ENCODE data around the gene FBXW5. TPM values are rescaled to one million over a fixed set of nuclear protein-coding genes. Genes with fewer than 3 reads are reported as not detected.

The FBXW5 gene
- total RNA-seq, 1 experiment from 2014 or later: 88.0 TPM

DNA sequence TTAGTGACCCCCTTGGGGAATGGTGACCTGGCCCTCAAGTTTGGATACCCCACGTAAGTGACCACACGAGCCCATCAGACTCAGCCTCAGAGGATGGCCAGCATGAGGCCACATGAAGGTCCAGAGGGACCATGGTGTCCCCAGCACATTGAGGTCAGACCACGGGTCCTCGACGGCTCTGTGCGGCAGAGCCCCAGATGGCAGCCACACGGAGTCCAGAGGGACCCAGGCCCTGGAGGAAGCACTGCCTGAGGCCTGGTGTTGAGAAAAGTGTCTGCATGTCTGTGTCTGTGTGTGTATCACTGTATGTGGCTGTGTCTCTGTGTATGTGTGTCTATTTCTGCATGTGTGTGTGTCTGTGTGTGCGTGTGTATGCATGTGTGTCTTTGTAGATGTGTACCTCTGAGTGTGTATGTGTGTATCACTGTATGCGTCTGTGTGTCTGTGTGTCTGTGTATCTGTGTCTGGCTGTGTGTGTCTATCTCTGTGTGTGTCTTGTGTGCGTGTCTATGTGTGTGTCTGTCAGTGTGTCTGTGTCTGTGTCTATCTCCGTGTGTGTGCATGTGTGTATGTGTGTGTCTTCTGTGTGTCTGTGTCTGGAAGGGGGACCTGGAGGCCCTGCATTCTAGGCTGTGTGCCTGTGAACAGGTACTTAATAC is 39.2 kb upstream of the FBXW5 start:
- Histone ChIP-seq H3K9me2 (ENCODE audit: insufficient read depth) (no peaks in the 10 kb centered on the region), H3K9ac (ENCODE audit: low read length) (no peak overlapping the region), H4K20me1 (ENCODE audit: insufficient read depth) (no peaks in the 10 kb centered on the region), H3K27me3 (ENCODE audit: insufficient read depth, low read length) (no peaks in the 10 kb centered on the region), H3K9me3 (ENCODE audit: control insufficient read depth in 1 of 2, insufficient read depth in 1 of 2, low read depth in 1 of 2, low read length in 2 of 2) (no peaks in the 10 kb centered on the region), H3K36me3 (ENCODE audit: control insufficient read depth in 1 of 2, insufficient read depth in 2 of 2, low read length in 2 of 2) (no peaks in the 10 kb centered on the region), H3K4me2 (ENCODE audit: low read length) (no peak overlapping the region), H3K4me3 (replicated peaks in 1 of 2; ENCODE audit: low read depth in 1 of 2, low read length in 2 of 2) (no peak overlapping the region), H3K27ac (ENCODE audit: low read depth, low read length) (no peak overlapping the region), H2AFZ (ENCODE audit: low read depth, low read length, poor library complexity, severe bottlenecking) (no peak overlapping the region), H3K79me2 (ENCODE audit: insufficient read depth, low read length) (no peaks in the 10 kb centered on the region), H3K4me1 (ENCODE audit: control insufficient read depth in 1 of 2, insufficient read depth in 2 of 2, low read length in 2 of 2) (peaks cover 0 to 5% of the 10 kb centered on the region in 2 experiments; a peak in 1 of 4 replicates)
- no TSS peak for BruUV-seq (replicated peaks)
- no peak for DNase-seq (ENCODE audit: low read depth, low spot score)
- no peak for ATAC-seq
- ChIA-PET POLR2A (no interaction called here), RAD21 (ENCODE audit: low non-redundant PET in 1 of 2, low total read pairs in 2 of 2, uncharacterized antibody in 2 of 2, unreplicated experiment in 2 of 2) (no interaction called here), CTCF (no interaction called here)
- intact Hi-C loops (cut with micrococcal nuclease): no loop called here
- TF ChIP-seq CBX3 (IDR thresholded peaks at IDR 0.05; ENCODE audit: low read depth) (no peak), ZNF274 (IDR thresholded peaks at IDR 0.05; ENCODE audit: low read depth, low read length) (no peak), YY1 (IDR thresholded peaks at IDR 0.05; ENCODE audit: extremely low read depth, insufficient replicate concordance, low read depth, low read length) (no peak), RAD21 (IDR thresholded peaks at IDR 0.05; ENCODE audit: low read depth) (no peak), ELF1 (IDR thresholded peaks at IDR 0.05; ENCODE audit: borderline replicate concordance, low read depth) (no peak), JUND (IDR thresholded peaks at IDR 0.05) (no peak), EGR1 (IDR thresholded peaks at IDR 0.05; ENCODE audit: low read depth) (no peak)
- TF ChIP-seq, protein P1, sequence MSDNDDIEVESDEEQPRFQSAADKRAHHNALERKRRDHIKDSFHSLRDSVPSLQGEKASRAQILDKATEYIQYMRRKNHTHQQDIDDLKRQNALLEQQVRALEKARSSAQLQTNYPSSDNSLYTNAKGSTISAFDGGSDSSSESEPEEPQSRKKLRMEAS (IDR thresholded peaks at IDR 0.05): no peak

DNA sequence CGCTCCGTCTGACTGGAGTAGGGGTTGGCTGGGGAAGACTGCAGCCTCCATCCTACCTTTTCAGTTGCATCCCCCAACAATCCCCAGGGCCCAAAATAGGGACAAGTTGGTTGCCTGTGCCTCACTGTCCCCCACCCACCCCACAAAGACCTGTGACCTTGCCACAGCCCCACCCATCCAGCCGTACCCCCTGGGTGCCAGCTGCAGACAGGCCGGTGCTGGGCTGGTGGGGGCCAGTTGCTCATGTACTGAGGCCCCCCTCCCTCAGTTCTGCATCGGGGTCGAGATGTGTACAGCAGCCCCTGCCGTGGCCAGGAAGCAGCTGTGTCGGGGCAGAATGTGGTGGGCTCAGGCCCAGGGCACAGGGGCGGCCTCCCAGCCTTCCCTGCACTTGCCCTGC is 38.6 kb upstream of the FBXW5 start:
- Histone ChIP-seq H3K4me1 (ENCODE audit: control insufficient read depth in 1 of 2, insufficient read depth in 2 of 2, low read length in 2 of 2) (peaks cover 0 to 6% of the 10 kb centered on the region in 2 experiments; a peak in 1 of 4 replicates), H2AFZ (ENCODE audit: low read depth, low read length, poor library complexity, severe bottlenecking) (no peak overlapping the region), H3K36me3 (ENCODE audit: control insufficient read depth in 1 of 2, insufficient read depth in 2 of 2, low read length in 2 of 2) (no peaks in the 10 kb centered on the region), H3K79me2 (ENCODE audit: insufficient read depth, low read length) (no peaks in the 10 kb centered on the region), H3K27ac (ENCODE audit: low read depth, low read length) (no peak overlapping the region), H3K27me3 (ENCODE audit: insufficient read depth, low read length) (no peaks in the 10 kb centered on the region), H3K4me3 (replicated peaks in 1 of 2; ENCODE audit: low read depth in 1 of 2, low read length in 2 of 2) (no peak overlapping the region), H3K9ac (ENCODE audit: low read length) (no peak overlapping the region), H3K4me2 (ENCODE audit: low read length) (no peak overlapping the region), H3K9me2 (ENCODE audit: insufficient read depth) (no peaks in the 10 kb centered on the region), H4K20me1 (ENCODE audit: insufficient read depth) (no peaks in the 10 kb centered on the region), H3K9me3 (ENCODE audit: control insufficient read depth in 1 of 2, insufficient read depth in 1 of 2, low read depth in 1 of 2, low read length in 2 of 2) (no peaks in the 10 kb centered on the region)
- BruUV-seq (replicated peaks): no TSS peak
- ATAC-seq: no peak
- CTCF ChIA-PET: no interaction called here
- RAD21 ChIA-PET (ENCODE audit: low non-redundant PET in 1 of 2, low total read pairs in 2 of 2, uncharacterized antibody in 2 of 2, unreplicated experiment in 2 of 2): no interaction called here
- intact Hi-C loops (cut with micrococcal nuclease): no loop called here
- TF ChIP-seq, protein P2, sequence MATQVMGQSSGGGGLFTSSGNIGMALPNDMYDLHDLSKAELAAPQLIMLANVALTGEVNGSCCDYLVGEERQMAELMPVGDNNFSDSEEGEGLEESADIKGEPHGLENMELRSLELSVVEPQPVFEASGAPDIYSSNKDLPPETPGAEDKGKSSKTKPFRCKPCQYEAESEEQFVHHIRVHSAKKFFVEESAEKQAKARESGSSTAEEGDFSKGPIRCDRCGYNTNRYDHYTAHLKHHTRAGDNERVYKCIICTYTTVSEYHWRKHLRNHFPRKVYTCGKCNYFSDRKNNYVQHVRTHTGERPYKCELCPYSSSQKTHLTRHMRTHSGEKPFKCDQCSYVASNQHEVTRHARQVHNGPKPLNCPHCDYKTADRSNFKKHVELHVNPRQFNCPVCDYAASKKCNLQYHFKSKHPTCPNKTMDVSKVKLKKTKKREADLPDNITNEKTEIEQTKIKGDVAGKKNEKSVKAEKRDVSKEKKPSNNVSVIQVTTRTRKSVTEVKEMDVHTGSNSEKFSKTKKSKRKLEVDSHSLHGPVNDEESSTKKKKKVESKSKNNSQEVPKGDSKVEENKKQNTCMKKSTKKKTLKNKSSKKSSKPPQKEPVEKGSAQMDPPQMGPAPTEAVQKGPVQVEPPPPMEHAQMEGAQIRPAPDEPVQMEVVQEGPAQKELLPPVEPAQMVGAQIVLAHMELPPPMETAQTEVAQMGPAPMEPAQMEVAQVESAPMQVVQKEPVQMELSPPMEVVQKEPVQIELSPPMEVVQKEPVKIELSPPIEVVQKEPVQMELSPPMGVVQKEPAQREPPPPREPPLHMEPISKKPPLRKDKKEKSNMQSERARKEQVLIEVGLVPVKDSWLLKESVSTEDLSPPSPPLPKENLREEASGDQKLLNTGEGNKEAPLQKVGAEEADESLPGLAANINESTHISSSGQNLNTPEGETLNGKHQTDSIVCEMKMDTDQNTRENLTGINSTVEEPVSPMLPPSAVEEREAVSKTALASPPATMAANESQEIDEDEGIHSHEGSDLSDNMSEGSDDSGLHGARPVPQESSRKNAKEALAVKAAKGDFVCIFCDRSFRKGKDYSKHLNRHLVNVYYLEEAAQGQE (IDR thresholded peaks at IDR 0.05; ENCODE audit: low read depth): no peak
- TF ChIP-seq EZH2phosphoT487 (IDR thresholded peaks at IDR 0.05; ENCODE audit: borderline replicate concordance): no peak
- no peak for TF ChIP-seq ZFX (IDR thresholded peaks at IDR 0.05)
- TF ChIP-seq EZH2 (IDR thresholded peaks at IDR 0.05): no peak
- TF ChIP-seq, protein P3, sequence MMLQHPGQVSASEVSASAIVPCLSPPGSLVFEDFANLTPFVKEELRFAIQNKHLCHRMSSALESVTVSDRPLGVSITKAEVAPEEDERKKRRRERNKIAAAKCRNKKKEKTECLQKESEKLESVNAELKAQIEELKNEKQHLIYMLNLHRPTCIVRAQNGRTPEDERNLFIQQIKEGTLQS (IDR thresholded peaks at IDR 0.05): no peak
- no peak for TF ChIP-seq FOSL1 (IDR thresholded peaks at IDR 0.05; ENCODE audit: low read depth)
- POLR2A ChIA-PET: no interaction called here
- DNase-seq (ENCODE audit: low read depth, low spot score): no peak

All from HCT116 (cell line).